Regular cardiac myocyte (primary cell): ENCODE data around the gene EEIG1. TPM values are rescaled to one million over a fixed set of nuclear protein-coding genes. Genes with fewer than 3 reads are reported as not detected.

ENCODE experiments used
- total RNA-seq: library from RNA; depleted of rRNA; stranded (reverse); fragments of >200 nt; gene quantifications from 2 replicates; pipeline ENCODE4 v1.2.3, GENCODE V29; 2014

EEIG1 gene
- total RNA-seq: 2.5 and 7.3 TPM in 2 replicates

GRCh38 chr9:127980706-127981558 is at the start of gene EEIG1:
TSS of gene EEIG1 (minus strand) at chr9:127980989. CDS start at chr9:127980137, 852 bp downstream.

DNA sequence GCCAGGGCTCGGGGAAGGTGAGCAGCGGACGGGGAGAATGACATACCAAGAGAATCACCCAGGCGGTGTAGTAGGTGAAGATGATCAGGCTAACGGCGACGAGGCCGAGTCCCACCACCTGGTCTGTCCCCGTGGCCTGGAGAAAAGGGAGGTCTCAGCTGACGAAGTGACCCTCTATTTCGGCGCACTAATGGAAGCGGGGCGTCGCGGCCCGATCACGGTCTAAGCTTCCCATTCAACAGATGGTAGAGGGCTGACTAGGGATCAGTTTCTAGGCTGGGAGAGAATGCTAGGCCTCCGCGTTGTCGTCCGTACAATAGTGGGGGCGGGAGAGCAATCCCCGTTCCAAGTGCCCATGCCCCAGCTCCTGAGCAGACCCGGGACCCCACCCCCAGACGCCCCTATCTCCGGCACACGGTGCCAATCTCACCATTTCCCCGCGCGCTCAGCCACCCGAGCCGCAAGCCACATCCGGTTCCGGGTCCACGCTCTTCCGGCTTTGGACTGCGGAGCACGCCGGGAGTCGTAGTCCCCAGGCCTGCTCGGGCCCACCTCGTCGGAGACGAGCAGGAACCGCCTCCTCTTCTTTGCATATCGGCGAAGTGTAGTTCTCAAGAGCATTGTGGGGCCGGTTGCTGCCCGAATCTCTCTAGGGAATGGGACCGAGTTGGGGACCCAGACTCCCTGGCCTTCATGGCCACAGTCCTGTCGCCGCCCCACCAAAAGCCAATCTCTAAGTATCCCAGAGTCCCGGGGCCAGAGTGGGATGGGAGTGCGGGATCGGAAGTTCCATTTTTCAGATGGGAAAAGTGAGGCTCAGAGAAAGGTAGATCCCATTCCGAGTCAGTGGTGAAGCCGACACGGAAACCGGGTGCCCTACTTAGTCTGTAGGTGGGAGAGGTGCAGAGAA is 43.1 kb downstream of the EEIG1 start, which contains the start of gene DPM2:
Gene DPM2, minus strand, starts transcription at position 467 of the 910 bp plus-strand sequence. Its CDS starts 34 bp downstream, at position 433.

Other genes starting within 250 kb of the EEIG1 start
- 2.3 and 3.8 TPM in 2 replicates for gene TOR2A, start 245.7 kb downstream of the EEIG1 start, total RNA-seq
- gene SH2D3C, start 202.3 kb downstream of the EEIG1 start, total RNA-seq: 0.19 and 0.85 TPM in 2 replicates
- gene CDK9, start 195.0 kb downstream of the EEIG1 start, total RNA-seq: 36.4 and 37.4 TPM in 2 replicates
- gene FPGS, start 178.1 kb downstream of the EEIG1 start, total RNA-seq: 41.4 and 50.2 TPM in 2 replicates
- gene ENG, start 126.3 kb downstream of the EEIG1 start, total RNA-seq: 24.2 and 34.3 TPM in 2 replicates
- gene AK1, start 103.3 kb downstream of the EEIG1 start, total RNA-seq: 21.7 and 40.3 TPM in 2 replicates
- gene ST6GALNAC6, start 81.4 kb downstream of the EEIG1 start, total RNA-seq: 33.7 and 51.0 TPM in 2 replicates
- gene ST6GALNAC4, start 63.9 kb downstream of the EEIG1 start, total RNA-seq: 33.3 and 51.4 TPM in 2 replicates
- 0.77 and 2.0 TPM in 2 replicates for gene PIP5KL1, start 50.2 kb downstream of the EEIG1 start, total RNA-seq
- gene DPM2, start 43.1 kb downstream of the EEIG1 start, total RNA-seq: 7.9 and 10.0 TPM in 2 replicates
- 11.8 and 14.0 TPM in 2 replicates for gene NAIF1, start 86.3 kb upstream of the EEIG1 start, total RNA-seq
- 12.1 and 19.4 TPM in 2 replicates for gene SLC25A25, start 87.2 kb upstream of the EEIG1 start, total RNA-seq
- gene PTGES2, start 146.7 kb upstream of the EEIG1 start, total RNA-seq: 52.4 and 86.8 TPM in 2 replicates
- gene LCN2, start 168.5 kb upstream of the EEIG1 start, total RNA-seq: not detected in 2 replicates
- gene BBLN, start 179.3 kb upstream of the EEIG1 start, total RNA-seq: 15.1 and 32.1 TPM in 2 replicates
- gene CIZ1, start 210.6 kb upstream of the EEIG1 start, total RNA-seq: 12.7 and 17.6 TPM in 2 replicates
- 0.38 and 3.1 TPM in 2 replicates for gene DNM1, start 222.4 kb upstream of the EEIG1 start, total RNA-seq